NCI-H2171 (cell line): Measurements from ENCODE around the gene GNAS-AS1.

Experiments used
- DNase-seq: peaks from one replicate; lab custom pipeline; 2025; lab: John Stamatoyannopoulos, UW

The GNAS-AS1 gene

DNA sequence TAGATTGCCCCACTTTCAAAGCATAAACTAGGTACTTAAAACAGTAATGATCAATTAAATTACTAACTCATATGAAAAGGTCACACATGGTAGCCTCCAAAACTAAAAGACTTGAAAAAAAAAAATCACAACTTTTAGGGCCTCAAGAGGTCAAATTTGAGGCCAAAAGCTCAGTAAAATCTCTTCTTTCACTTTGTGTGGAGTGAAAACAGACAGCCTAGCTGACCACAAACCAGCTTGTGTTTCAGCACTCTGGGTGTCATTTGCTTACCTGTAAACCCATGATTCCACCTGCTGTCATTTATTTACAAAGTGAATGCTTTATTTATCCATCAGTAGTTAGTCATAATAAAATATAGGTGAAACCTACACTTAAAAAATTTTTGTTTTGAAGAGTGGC lies 35.8 kb upstream of the GNAS-AS1 start:
- DNase-seq = no peak

DNA sequence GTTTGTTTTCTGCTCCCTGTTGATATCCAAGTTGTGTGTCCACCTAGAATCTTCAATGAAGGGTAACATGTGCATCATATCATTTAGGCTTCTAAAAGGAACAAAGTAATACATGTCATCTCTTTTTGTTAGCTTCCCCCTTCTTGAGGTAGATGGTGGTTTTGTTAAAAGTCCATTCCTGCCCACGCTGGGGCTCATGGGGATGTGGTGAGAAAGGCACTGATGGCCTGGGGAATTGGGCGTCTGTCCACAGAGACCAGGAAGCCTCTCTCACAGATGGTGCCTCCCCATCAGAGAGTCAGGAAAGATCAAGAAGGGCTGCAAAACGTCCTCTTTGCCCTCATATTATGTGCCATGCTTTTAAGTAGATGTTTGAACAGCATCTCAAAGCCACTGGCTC lies 34.3 kb upstream of the GNAS-AS1 start:
- no peak for DNase-seq

DNA sequence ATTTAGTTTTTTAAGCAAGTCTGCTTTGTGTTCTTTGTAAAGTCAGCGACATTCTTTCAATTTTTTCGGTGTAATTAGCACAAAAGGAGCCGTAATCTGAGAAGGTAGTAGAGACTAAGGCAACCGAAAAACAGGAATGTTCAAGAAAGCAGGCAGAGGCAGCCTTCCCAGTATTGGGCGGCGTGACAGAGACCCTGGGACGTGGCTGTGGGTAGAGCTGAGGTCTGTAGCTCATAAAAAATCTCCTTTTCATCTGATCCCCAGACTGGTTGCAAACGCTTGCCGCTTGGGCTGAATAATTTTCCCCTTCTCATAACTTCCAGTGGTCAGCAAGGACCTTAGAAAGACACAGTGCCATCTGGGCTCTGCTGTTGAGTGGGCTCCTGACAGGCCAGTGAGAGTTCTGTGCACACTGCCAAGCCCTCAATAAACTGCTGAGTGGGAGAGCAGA lies 32.6 kb upstream of the GNAS-AS1 start:
- no peak for DNase-seq

DNA sequence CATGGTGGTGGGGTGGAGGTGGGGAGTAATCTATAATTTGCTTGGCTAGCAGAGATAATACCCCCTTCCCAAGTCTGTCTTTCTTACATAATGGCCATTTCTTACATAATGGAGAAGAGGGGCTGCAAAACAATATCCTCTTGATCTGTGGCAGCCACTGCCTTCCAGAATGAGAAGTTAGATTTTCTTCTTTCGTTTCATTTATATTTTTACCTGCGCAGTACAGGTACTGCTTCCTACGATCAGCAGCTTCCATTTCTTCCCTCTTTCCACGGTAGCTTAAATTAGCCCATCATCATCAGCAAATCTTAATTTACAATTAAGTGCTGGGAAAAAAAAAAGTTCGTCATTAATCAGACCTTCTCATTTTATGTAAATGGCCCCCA lies 32.0 kb upstream of the GNAS-AS1 start:
- no peak for DNase-seq

DNA sequence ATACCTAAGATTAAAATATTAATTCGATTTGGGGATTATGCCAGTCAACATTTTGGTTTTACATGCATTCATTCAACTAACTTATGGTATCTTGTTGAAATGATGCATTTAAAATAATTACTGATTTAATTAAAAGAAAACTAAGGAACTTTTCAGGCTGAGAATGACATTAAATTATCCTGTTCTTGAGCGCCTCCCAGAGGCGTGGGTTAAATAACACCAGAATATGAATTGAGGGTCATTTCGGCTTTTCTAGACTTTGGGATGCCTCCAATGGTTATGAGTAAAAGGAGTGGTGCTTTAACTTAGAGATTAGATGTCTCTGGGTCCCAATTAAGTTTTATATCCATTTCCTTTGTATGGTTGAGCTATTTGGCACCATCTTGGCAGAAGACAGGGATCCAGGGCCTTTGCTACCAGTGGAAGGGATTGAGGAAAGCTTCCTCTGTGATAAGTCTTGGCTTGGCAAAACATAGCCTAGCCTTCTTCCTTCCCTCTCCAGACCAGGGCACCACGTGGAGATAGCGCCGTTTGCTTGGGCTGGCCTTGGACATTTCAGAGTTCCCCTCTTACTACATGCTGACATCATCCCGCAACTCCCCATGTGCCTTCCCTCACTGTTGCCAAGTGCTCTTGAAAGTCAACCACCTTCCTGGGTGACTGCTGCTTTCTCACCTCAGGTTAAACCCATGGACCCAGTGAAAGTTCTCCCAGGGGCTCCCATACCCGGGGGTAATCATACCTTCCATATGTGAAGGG lies 30.5 kb upstream of the GNAS-AS1 start:
- DNase-seq = no peak

DNA sequence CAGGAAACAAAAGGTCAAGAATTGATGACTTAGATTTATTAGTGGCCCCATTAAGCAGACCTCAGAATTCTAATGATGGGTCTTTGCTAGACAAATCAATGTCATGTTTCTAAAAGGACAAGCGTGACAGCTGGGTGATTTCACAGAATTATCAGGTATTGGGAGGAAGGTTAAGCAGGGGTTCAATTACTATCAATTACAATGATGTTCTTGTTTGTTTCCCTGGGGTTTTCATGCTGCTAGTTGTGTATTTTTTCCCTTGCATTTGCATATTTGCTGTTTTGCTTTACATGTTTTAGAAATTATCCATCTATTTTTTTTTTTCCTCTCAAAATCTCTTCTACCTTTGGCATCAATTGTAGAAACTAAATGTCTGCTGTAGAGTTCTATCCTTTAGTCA lies 29.7 kb upstream of the GNAS-AS1 start:
- DNase-seq = no peak

DNA sequence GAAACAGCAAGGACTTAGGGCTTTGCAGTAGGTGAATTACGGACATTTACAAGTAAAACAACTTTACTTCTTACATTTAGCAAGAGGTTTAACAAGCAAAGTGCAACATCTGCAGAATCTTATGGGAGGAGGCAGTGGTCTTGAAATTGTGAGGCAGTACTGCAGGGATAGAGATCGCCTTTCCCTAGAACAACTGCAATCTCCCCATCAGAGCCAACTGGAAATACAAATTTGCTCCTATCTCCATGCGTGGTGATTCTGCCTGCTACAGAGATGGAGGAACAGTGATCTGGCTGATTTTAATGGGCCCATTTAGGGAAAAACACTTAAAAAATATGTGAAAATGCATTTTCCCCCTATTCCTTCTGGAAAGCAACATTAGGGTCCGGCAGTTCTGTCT lies 27.7 kb upstream of the GNAS-AS1 start:
- no peak for DNase-seq

DNA sequence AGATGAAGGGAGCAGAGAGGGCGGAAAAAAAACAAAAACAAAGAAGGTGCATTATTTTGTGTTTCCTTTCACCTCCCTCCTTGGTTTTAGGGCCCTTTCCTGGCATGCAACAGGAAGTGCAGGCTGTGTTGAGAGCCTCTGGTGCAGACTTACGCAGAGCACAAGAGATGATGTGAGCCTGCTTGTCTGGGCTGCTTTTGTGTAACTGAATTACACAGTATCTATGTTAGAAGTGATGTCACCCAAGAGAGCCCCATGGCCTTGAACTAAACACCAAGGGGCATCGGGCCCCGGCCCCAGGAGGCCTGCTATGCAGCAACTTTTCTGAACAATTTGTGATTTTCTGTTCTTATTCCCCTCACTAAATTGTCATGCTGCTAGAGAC lies 27.3 kb upstream of the GNAS-AS1 start:
- DNase-seq = no peak

DNA sequence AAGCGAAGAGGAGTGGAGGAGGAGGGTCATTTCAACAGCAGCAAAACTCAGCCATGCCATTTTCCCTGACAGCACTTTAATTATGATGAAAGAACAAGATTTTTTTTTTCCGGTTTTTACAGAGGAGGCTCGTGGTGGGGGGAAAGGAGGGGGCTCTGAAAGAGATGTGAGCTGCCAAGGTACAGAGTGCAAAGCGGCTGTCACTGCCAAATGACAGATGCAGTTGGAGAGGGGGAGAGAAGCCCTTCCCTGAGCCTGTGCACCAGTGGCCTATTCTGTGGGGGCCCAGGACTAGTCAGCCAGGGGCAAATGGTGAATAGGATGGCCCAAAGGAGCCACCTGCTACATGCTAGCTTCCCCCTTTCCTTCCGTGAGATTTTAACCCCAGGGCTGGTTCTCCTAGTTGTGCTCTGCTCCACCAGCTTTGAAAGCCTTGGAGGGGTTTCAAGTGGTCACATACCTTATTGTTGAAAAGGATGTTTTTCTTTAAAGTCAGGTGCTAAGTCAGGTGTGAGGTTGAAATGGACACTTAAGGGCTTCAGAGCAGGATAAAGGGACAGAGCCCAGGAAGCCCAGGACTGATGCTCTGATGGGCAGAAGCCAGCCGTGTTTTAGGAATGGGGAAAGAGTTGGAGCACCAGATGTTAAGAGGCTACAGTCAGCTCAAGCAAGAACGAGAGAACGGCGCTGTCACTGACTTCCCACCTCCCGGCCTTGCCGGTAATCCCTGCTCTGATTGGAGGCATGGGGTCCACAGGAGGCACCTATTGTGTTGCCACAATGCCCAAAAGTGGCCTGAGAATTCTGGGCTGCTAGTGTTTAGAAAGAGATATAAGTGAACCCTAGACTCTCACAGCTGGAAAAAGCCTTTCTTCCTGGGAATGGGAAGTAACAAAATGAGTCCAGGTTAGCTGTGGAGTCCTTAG lies 26.6 kb upstream of the GNAS-AS1 start:
- DNase-seq = no peak

DNA sequence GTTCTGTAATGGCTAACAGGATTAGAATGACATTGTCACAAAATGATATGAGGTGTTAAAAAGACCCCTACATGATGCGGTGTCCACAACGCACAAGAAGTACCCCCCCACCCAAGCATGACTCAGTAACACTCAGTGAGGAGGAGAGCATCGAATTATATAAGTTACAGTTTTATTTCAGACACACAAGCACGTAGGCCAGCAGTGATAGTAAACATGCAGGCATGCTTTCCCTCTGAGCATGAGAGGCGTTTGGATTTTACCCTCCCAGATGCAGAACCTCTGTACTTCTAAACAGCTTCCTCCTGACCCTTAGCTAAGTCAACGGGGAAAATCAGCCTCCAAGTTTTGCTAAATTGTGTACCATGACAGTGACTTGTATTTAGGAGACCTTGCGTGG lies 25.7 kb upstream of the GNAS-AS1 start:
- no peak for DNase-seq

DNA sequence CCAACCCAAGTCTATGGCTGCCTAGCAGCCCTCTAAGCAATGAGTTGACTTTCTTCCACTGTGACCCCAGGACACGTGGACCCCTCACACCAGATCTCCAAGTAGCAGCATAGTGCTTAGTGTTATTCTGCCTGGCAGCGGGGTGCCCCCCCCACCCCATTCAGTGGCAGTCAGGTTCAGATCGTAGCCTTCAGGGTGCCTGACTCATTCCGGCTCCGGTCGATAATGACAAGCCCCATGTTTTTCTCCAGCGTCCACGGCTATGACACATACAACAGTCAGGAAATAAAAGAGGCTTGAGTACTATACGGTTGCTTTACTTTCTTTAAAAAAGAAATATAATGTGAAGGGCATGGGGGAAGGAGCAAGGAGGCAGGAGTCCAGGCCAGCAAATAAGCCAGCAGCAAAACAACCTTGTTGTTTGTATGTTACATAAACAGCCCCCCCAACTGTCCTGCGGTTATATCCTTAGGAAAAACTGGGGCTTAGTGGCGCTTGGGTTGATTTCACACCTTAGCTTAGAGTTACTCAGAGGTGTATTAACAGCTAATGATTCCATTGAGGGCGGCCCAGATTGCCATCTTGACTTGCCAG lies 24.9 kb upstream of the GNAS-AS1 start:
- DNase-seq = no peak

DNA sequence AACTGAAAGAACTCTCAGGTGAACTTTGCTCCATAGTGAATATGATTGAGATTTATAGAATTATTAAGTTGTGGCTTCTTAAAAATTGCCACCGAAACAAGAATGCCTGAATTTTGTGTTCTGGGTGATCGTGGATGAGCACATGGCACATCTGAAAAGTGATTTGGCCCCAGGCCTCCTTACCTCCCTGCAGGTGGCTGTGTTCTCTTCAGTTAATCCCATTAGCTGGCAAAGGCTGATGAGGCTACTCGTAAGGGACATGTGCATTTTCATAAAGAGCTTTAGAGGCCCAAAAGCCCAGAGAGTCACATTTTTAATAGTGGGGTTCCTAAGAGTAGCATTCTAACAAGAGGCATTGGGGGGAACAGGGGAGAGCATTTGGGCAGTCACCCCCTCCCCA lies 24.4 kb upstream of the GNAS-AS1 start:
- DNase-seq = no peak

DNA sequence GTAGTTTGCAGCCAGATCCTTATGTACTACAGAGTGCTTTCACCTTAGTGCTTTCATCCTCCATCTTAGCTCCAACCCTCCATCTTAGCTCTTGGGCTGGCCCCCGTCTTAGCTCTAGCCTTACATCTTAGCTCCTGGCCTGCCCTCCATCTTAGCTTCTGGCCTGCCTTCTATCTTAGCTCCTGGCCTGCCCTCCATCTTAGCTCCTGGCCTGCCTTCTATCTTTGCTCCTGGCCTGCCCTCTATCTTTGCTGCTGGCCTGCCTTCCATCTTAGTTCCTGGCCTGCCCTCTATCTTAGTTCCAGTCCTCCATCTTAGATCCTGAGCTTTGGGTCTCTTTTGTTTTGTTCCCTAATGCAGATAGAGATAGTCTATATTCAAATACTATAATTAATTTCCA lies 23.8 kb upstream of the GNAS-AS1 start:
- DNase-seq = no peak

DNA sequence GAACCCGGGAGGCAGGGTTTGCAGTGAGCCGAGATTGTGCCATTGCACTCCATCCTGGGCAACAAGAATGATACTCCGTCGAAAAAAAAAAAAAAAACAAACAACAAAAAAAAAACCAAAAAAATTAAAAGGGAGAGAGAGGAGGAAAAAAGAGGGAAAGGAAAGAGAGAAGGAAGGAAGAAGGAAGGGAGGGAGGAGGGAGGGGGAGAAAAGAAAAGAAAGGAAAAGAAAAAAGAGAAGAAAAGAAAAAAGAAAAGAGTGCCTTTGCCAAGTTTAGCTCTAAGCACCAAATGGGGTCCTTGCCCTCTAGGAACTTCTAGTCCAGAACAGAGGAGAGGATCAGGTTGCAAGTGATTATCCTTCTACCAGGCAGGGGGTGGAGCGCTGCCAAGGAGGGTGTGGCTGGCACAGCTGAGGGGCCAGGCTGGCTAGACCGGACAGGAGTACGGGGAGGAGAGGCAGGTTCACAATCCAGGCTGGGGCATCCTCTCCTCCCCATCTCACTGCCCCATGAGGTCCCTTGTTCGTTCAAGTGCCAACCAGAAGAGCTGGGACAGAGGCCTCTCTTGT lies 20.9 kb upstream of the GNAS-AS1 start:
- DNase-seq = no peak

DNA sequence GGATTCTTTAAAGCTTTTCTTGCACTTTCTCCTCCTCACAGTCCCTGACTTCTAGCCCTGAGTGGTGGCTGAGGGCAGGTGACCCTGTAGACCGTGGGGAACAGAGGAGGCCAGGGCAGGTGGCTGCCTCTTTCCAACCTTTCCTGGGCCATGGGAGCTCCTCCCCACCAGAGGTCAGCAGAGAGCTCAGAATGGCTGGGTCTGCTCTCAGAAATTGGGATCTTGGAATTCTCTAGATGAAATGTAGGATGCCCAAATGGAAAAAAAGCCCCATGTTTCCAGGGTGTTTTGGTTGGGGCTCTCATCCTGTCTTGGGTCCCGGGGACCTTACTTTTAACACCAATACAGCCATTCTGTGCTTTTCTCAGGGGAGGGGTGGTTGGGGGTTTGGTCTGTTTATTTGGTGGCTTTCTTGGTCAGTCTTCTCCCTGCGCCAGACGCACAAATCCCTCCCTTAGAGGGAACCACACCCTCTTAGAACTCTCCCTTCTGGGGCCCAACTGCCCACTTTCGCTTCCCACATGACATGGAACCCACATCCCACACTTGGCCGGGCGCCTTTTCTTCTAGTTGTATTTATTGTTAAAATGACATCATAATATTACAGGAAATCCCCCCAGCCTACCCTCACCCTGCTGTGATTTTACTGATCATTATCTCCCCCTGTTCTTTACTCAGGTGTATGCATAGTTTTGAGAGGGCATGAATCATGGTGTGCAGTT lies 19.8 kb upstream of the GNAS-AS1 start:
- DNase-seq = peak; percentile 75

DNA sequence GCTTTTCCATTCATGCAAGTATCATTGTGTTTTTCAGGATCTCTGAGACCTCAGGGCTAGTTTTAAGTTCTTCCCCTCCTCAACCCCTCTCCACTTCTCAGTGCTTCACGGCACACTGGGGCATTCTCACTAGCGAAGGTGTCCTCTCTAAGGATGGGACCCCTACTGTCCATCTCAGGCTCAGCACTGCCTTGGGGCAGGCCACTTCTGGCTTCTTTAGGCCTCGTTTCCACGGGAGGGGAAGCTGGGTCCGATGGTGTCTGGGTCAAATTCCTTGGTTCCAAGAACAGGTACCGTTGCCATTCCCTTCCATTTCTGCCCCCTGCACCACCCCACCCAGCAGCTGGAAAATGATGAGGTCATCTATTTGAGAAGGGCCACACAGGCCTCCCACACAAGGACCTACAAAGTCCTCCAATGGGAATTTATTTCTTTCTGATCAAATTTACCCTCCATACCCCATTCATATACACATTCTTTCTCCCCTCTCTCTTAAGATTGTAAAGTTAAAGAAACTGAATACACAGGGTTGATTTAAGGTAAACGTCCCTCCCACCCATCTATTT lies 19.0 kb upstream of the GNAS-AS1 start:
- DNase-seq = no peak

DNA sequence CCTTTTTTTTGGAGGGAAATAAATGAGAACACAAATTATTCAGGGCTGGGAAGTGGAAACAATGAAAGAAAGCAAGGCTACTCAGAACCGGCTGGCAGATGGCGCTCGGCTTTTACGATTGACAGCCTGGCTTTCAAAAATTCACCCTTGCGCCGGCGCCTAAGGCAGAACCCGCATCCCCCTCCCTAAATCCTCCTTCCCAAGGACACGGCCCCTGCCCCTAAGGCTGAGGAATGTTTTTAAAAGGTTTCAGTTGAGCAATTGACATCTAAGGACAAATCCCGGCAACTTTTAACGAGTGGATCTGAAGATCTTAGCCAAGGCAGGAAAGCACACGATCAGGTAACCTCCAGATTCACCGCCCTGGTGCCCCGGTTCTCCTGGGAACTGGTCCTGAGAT lies 18.1 kb upstream of the GNAS-AS1 start:
- peak; percentile 61 for DNase-seq

DNA sequence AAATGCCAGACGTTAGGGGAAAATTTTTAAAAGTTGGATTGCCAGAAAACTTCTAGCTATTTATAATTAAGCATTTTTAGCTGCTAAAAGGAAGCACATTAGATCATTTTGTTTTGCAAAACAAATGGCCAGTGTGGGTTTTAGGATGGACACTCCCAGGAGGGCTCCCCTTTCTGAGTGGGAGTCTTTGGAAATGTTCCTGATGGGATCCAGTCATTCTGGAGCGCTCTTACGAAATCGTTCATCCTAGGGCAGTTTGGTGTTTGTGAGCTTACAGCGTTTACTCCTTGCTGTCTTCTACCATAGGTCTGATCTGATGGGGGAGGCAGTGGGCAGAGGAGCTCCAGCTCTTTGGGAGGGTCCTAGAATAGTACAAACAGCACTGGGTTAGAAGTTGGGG lies 16.5 kb upstream of the GNAS-AS1 start:
- no peak for DNase-seq

DNA sequence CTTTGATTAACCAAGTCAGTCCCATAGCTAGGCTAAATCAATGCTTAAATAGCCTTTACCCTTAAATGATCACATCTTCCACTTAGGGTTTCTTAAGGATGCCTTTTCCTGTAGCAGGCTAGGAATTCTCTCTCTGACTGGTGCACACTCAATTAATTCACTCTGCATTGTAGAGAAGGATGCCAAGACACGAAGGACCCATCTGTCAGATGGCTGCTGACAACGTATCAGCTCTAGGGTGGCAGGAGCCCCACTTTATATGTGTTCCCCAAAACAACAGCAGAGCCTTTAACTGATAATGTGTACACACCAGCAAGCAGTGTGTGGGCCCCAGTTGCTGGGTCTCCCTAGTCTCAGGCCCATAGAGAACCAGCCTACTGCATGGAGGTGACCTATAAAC lies 15.1 kb upstream of the GNAS-AS1 start:
- DNase-seq = no peak

DNA sequence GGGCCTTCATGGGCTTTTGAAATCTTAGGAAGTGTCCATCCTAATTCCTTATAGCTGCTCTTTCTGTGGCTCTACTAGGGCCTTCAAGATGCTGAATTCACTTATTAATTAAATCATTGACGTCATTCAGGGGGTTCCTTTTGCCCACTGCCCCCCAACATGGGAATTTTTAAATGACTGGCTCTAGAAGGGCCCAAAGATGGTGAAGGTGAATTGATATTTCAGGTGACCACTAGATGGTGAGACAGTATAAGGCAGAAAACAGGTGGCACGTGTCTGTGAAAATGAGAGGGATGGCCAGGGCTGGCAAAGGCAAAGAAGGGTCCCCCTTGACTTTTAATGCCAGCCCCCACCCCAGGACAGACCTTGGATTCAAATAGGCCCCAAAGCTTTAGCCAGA lies 13.6 kb upstream of the GNAS-AS1 start:
- no peak for DNase-seq

DNA sequence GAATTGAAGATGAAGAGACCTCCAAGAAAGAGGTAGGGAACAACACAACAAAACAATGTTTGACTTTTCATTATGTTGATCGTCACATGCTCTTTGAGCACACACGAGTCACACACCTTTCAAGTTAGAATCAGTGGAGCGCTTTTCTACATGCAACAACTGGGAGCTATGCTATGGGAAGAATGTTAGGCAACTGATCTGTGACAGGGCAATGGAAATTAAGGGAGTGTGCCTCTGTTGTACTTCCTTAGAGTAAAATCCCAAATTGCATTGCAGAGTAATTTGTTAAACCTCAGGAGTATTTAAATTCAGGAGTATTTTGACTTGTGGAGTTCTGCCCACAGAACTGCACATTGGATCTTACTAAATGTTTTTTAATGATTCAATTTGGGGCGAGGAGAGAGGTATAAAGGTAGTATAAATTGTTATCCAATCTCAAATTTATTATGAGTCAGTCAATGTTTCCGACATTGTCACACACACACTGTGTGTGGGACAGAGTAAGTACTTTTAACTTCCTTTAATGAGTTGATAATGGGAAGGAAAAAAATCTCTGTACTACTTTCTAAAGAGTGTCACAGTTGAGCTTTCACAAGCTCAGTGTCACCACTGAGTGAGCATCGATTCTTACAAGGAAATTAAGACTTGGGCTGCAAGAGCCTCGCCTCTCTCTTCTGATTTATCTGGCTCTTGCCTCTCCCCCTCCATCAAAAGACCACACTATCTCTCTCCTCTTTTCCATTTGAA lies 12.5 kb upstream of the GNAS-AS1 start:
- no peak for DNase-seq
